Tibial artery (tissue), 4 donors: ENCODE measurements around the gene KRT6C.

Experiments
- DNase-seq, 2 donors: peaks; one replicate each; pipeline ENCODE4 v3.0.0-alpha.2; 2019
- H3K27ac ChIP-seq, 2 donors: fragments of 200-600 bp; sonication (generic) in 1 of 2; 1 replicate in 1 of 2; 2 replicates in 1 of 2; pipeline ENCODE4 v1.5.1; 2018 to 2019; ENCODE audit warnings: mild to moderate bottlenecking in 1 of 2
- H3K27me3 ChIP-seq, 2 donors: fragments of 200-600 bp; sonication (generic) in 1 of 2; one replicate each; pipeline versions ENCODE4 v1.5.1 to v1.6.0; 2016 to 2019
- H3K36me3 ChIP-seq, 3 donors: fragments of 200-600 bp; sonication (generic) in 2 of 3; one replicate each; pipeline ENCODE4 v1.5.1; 2016 to 2019; ENCODE audit warnings: mild to moderate bottlenecking in 2 of 3
- H3K4me1 ChIP-seq, 4 donors: fragments of 200-600 bp; sonication (generic) in 2 of 4; 1 replicate in 3 of 4; 2 replicates in 1 of 4; pipeline ENCODE4 v1.5.1; 2016 to 2019
- H3K4me3 ChIP-seq, 2 donors: fragments of 200-600 bp; sonication (generic) in 1 of 2; 1 replicate in 1 of 2; 2 replicates in 1 of 2; pipeline ENCODE4 v1.5.1; 2018 to 2019; ENCODE audit warnings: mild to moderate bottlenecking in 2 of 2
- H3K9me3 ChIP-seq, 3 donors: fragments of 200-600 bp; sonication (generic) in 1 of 3; one replicate each; pipeline ENCODE4 v1.5.1; 2016 to 2019
- intact Hi-C: fragments of 100-400 bp; cut with DNase I; formaldehyde crosslinking; loops from one replicate; pipeline ENCODE4 v1.15.0; 2023; ENCODE audit warnings: low total_unique reads
- TF ChIP-seq, protein P1 (sequence below), 2 experiments: fragments of 200-600 bp in 1 of 2; fragments of 450-650 bp in 1 of 2; IDR thresholded peaks; one replicate each; pipeline ENCODE4 v1.5.1; 2017 to 2019; ENCODE audit warnings: antibody characterized with exemption in 2 of 2, mild to moderate bottlenecking in 1 of 2, moderate library complexity in 1 of 2

KRT6C gene

DNA sequence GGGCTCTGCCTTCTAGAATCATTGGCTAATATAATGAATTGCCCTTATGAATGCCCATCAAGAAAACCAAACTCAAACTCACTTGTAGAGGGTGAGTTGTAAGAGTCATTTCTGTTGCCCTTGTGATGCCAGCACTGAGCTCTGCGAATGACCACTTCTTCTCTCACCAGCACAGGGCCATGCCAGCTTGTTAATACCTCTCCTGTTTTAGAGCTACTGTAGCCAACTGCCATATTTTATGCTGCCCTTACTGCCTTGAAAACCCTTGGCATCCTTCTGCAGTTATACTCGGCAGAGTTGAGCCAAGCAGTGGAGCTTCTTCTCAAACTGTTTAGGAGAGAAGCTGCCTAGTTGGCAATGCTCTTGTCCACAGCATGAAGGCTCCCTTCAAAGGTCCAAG is 47.6 kb downstream of the KRT6C start:
- Histone ChIP-seq H3K4me1 (peaks cover 0 to 8% (median 0%) of the 10 kb centered on the region in 4 donors), H3K4me3 (no peak overlapping the region), H3K27me3 (no peaks in the 10 kb centered on the region), H3K9me3 (no peaks in the 10 kb centered on the region), H3K27ac (no peak overlapping the region), H3K36me3 (no peaks in the 10 kb centered on the region)
- DNase-seq: no peak
- intact Hi-C loops: no loop called here
- TF ChIP-seq, protein P1, sequence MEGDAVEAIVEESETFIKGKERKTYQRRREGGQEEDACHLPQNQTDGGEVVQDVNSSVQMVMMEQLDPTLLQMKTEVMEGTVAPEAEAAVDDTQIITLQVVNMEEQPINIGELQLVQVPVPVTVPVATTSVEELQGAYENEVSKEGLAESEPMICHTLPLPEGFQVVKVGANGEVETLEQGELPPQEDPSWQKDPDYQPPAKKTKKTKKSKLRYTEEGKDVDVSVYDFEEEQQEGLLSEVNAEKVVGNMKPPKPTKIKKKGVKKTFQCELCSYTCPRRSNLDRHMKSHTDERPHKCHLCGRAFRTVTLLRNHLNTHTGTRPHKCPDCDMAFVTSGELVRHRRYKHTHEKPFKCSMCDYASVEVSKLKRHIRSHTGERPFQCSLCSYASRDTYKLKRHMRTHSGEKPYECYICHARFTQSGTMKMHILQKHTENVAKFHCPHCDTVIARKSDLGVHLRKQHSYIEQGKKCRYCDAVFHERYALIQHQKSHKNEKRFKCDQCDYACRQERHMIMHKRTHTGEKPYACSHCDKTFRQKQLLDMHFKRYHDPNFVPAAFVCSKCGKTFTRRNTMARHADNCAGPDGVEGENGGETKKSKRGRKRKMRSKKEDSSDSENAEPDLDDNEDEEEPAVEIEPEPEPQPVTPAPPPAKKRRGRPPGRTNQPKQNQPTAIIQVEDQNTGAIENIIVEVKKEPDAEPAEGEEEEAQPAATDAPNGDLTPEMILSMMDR (IDR thresholded peaks at IDR 0.05): no peak

- TF ChIP-seq, protein P1 (IDR thresholded peaks at IDR 0.05): no peak
- DNase-seq: no peak
- H3K36me3 ChIP-seq: no peaks in the 10 kb centered on the region
- H3K9me3 ChIP-seq: no peaks in the 10 kb centered on the region
- no peaks in the 10 kb centered on the region for H3K27me3 ChIP-seq
- H3K4me3 ChIP-seq: no peak overlapping the region
- intact Hi-C loops: no loop called here
- H3K27ac ChIP-seq: no peak overlapping the region
- H3K4me1 ChIP-seq: peaks cover 0 to 8% (median 0%) of the 10 kb centered on the region in 4 donors
These were observed 48.1 kb downstream of the KRT6C start for GRCh38 chr12:52425466-52425865.

DNA sequence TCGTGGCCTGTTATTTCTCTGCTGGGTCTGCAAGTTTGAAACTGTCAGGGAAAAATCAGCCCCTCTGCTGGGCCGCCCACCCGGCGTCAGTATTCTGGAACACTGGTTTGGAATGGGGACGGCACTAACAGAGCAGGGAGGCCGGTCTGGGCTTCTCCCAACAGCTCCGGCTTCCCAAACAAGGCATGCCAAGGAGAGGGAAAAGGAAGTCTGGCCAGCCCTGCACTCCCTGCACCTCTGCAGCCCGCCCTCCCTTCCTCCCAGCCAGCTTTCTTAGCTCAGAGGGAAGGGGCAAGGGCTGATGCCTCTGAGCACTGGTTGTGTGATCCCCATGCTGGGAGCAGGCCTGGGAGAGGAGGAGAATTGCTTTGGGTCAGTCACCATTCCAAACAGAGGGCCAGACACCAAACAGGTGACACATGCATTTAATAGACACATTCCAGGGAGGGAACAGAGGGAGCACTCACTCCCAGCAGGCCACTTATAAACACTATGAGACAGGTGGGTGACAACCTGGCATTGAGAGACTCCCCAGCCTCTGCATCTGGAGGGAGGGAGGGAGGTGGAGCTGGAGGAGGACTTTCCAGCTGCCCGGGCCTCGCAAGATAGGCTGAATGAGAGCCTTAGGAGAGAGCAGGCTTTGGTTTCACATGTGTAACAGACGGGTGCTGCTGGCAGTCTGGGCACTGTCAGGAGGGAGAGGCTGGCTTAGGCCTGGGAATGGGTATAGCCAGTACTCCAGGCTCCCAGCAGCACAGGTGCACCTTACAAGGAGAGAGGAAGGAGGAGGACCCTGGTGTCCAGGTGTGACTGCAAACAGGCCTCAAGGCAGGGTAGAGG is 49.7 kb downstream of the KRT6C start:
- no peaks in the 10 kb centered on the region for H3K27me3 ChIP-seq
- H3K4me3 ChIP-seq: no peak overlapping the region
- intact Hi-C loops: no loop called here
- no peak for DNase-seq
- no peaks in the 10 kb centered on the region for H3K9me3 ChIP-seq
- H3K36me3 ChIP-seq: no peaks in the 10 kb centered on the region
- H3K27ac ChIP-seq: no peak overlapping the region
- H3K4me1 ChIP-seq: peaks cover 0 to 8% (median 0%) of the 10 kb centered on the region in 4 donors
- TF ChIP-seq, protein P1 (IDR thresholded peaks at IDR 0.05): no peak

GRCh38 chr12:52423035-52423434 is 50.6 kb downstream of the KRT6C start:
- intact Hi-C loops: no loop called here
- Histone ChIP-seq H3K36me3 (no peaks in the 10 kb centered on the region), H3K4me1 (peaks cover 0 to 8% (median 0%) of the 10 kb centered on the region in 4 donors), H3K9me3 (no peaks in the 10 kb centered on the region), H3K27me3 (no peaks in the 10 kb centered on the region), H3K4me3 (no peak overlapping the region), H3K27ac (no peak overlapping the region)
- no peak for DNase-seq
- TF ChIP-seq, protein P1 (IDR thresholded peaks at IDR 0.05): no peak

- intact Hi-C loops: no loop called here
- Histone ChIP-seq H3K27me3 (no peaks in the 10 kb centered on the region), H3K9me3 (no peaks in the 10 kb centered on the region), H3K4me3 (no peak overlapping the region), H3K27ac (no peak overlapping the region), H3K36me3 (no peaks in the 10 kb centered on the region), H3K4me1 (peaks cover 0 to 8% (median 2%) of the 10 kb centered on the region in 4 donors)
- TF ChIP-seq, protein P1 (IDR thresholded peaks at IDR 0.05): no peak
- DNase-seq: no peak
These were observed 53.9 kb downstream of the KRT6C start for GRCh38 chr12:52419656-52420055.
